NCI-H2107 treated with DMSO at 0.1 percent for 48 hours (cell line): ENCODE results near the gene BMP10.
"Not testable (repeated sequence)": the region's sequence is repeated elsewhere in the genome, so short reads cannot be mapped to it uniquely, and the experiment has no call there.

Experiments used
- DNase-seq: peaks from one replicate; lab custom pipeline; 2025; ENCODE audit not compliant: unreplicated experiment; lab: John Stamatoyannopoulos, UW

The BMP10 gene

GRCh38 chr2:68900496-68901198 is 29.4 kb upstream of the BMP10 start:
- DNase-seq: no peak

- not testable (repeated sequence) for DNase-seq
Measured at GRCh38 chr2:68895981-68896380, 24.8 kb upstream of the BMP10 start.

- no peak for DNase-seq
Measured at GRCh38 chr2:68889500-68889899, 18.3 kb upstream of the BMP10 start.

GRCh38 chr2:68889021-68889420 is 17.8 kb upstream of the BMP10 start:
- no peak for DNase-seq

- no peak for DNase-seq
Measured at GRCh38 chr2:68888038-68888704, 17.0 kb upstream of the BMP10 start.

- DNase-seq: no peak
Measured at GRCh38 chr2:68885811-68886075, 14.5 kb upstream of the BMP10 start.

GRCh38 chr2:68885074-68885810 is 14.0 kb upstream of the BMP10 start:
- DNase-seq: no peak

- no peak for DNase-seq
Measured at GRCh38 chr2:68880213-68880612, 9.0 kb upstream of the BMP10 start.

- no peak for DNase-seq
Measured at GRCh38 chr2:68879296-68879695, 8.1 kb upstream of the BMP10 start.

- no peak for DNase-seq
Measured at GRCh38 chr2:68878753-68879152, 7.6 kb upstream of the BMP10 start.

GRCh38 chr2:68878071-68878711 is 7.0 kb upstream of the BMP10 start:
- no peak for DNase-seq

GRCh38 chr2:68877079-68877772 is 6.0 kb upstream of the BMP10 start:
- DNase-seq: no peak

GRCh38 chr2:68870215-68870614 is 982 bp downstream of the BMP10 start:
- no peak for DNase-seq

- DNase-seq: no peak
Measured at GRCh38 chr2:68865108-68865507, 6.1 kb downstream of the BMP10 start.

GRCh38 chr2:68863996-68864395 is 7.2 kb downstream of the BMP10 start:
- no peak for DNase-seq

GRCh38 chr2:68862889-68863288 is 8.3 kb downstream of the BMP10 start:
- no peak for DNase-seq

- DNase-seq: no peak
Measured at GRCh38 chr2:68861330-68861729, 9.9 kb downstream of the BMP10 start.

GRCh38 chr2:68860111-68860510 is 11.1 kb downstream of the BMP10 start:
- DNase-seq: no peak

- no peak for DNase-seq
Measured at GRCh38 chr2:68857855-68858456, 13.2 kb downstream of the BMP10 start.

GRCh38 chr2:68857202-68857845 is 13.9 kb downstream of the BMP10 start:
- no peak for DNase-seq
